A673 (cell line): Measurements from ENCODE around the gene LMTK3.

Experiments used
- CTCF ChIP-seq: fragments of 300-800, 200-600 bp; sonication (generic); conservative IDR thresholded peaks from 2 replicates; pipeline ENCODE4 v1.5.1; 2017; ENCODE audit warnings: low read depth, mild to moderate bottlenecking, antibody characterized with exemption, low read length, moderate library complexity, mixed read lengths
- EZH2 ChIP-seq: fragments of 200-600 bp; sonication (generic); IDR thresholded peaks from 2 replicates; pipeline ENCODE4 v1.6.1; 2017; ENCODE audit warnings: borderline replicate concordance, low read depth, mild to moderate bottlenecking, mixed read lengths, antibody characterized with exemption, low read length; ENCODE audit not compliant: poor library complexity, severe bottlenecking

- TF ChIP-seq CTCF: no peak
- no peak for TF ChIP-seq EZH2
Observed at GRCh38 chr19:48530770-48531169, 19.1 kb upstream of the LMTK3 start.
